GM12878 (cell line): ENCODE results near the gene NCDN. TPM values are rescaled to one million over a fixed set of nuclear protein-coding genes. Genes with fewer than 3 reads are reported as not detected.

Experiments used
- ATAC-seq: fragments of 200-7000 bp; cut with Tn5 transposase; 3 replicates; pipeline ENCODE4 v1.9.1; 2020; ENCODE audit warnings: mild to moderate bottlenecking, moderate library complexity
- BruUV-seq: library from RNA; stranded (reverse); fragments of 400-500 nt; replicated peaks from 2 replicates; lab custom pipeline; 2021; lab: Mats Ljungman, UMichigan
- CTCF ChIA-PET: fragments of 300-600 bp; sonication (Branson Sonifier 250); formaldehyde crosslinking; extraction: SDS; loops from one replicate; lab custom pipeline; 2021; ENCODE audit warnings: inconsistent platforms; lab: Yijun Ruan, JAX
- POLR2A ChIA-PET: fragments of 350-600 bp; formaldehyde crosslinking; extraction: SDS; loops from one replicate; lab custom pipeline; 2021; ENCODE audit warnings: inconsistent platforms; lab: Charles Lee
- RAD21 ChIA-PET: fragments of 300-600 bp; sonication (Branson Sonifier 250); formaldehyde crosslinking; loops from one replicate; lab custom pipeline; 2023; ENCODE audit warnings: antibody characterized with exemption; ENCODE audit not compliant: unreplicated experiment; lab: Charles Lee
- SMC1A ChIA-PET: fragments of 300-600 bp; sonication (Branson Sonifier 250); formaldehyde crosslinking; loops from one replicate; lab custom pipeline; 2023; ENCODE audit not compliant: unreplicated experiment, uncharacterized antibody; lab: Charles Lee
- DNase-seq: peaks from one replicate; pipeline ENCODE4 v3.0.0-alpha.2; 2011; ENCODE audit warnings: low read depth, low spot score
- FAIRE-seq: peaks from 3 replicates; lab custom pipeline; 2011; peaks lifted over from hg19 to GRCh38; lab: Jason Lieb, UNC
- H2AFZ ChIP-seq: 2 replicates; pipeline ENCODE4 v1.6.0; 2011; ENCODE audit warnings: low read depth, low read length, control low read depth; ENCODE audit not compliant: control insufficient read depth
- H3K27ac ChIP-seq: 2 replicates; pipeline ENCODE4 v1.5.1; 2011; ENCODE audit warnings: control low read depth; ENCODE audit not compliant: control insufficient read depth, insufficient read depth
- H3K27me3 ChIP-seq, 2 experiments: replicated peaks in 1 of 2; 2 replicates each; pipeline versions ENCODE4 v1.6.0 to v1.6.1; 2011; ENCODE audit warnings: low read length in 1 of 2; ENCODE audit not compliant: control insufficient read depth in 2 of 2, insufficient read depth in 2 of 2
- H3K36me3 ChIP-seq, 2 experiments: 2 replicates each; pipeline ENCODE4 v1.5.1; 2011; ENCODE audit warnings: low read length in 1 of 2; ENCODE audit not compliant: control insufficient read depth in 2 of 2, insufficient read depth in 2 of 2
- H3K4me1 ChIP-seq: 2 replicates; pipeline ENCODE4 v1.6.1; 2011; ENCODE audit warnings: mild to moderate bottlenecking, low read length, moderate library complexity, mixed read lengths; ENCODE audit not compliant: control insufficient read depth, insufficient read depth
- H3K4me2 ChIP-seq: 2 replicates; pipeline ENCODE4 v1.6.0; 2011; ENCODE audit warnings: control low read depth; ENCODE audit not compliant: control insufficient read depth, insufficient read depth
- H3K4me3 ChIP-seq: fragments of 200-600 bp; sonication (generic); 2 replicates; pipeline ENCODE4 v1.5.1; 2016
- H3K79me2 ChIP-seq: 2 replicates; pipeline ENCODE4 v1.6.0; 2011; ENCODE audit warnings: low read length; ENCODE audit not compliant: control insufficient read depth, insufficient read depth
- H3K9ac ChIP-seq: 2 replicates; pipeline ENCODE4 v1.8.0; 2011; ENCODE audit warnings: low read length, control low read depth, mixed read lengths; ENCODE audit not compliant: control insufficient read depth, insufficient read depth
- H3K9me3 ChIP-seq: replicated peaks from 3 replicates; pipeline ENCODE4 v1.5.1; 2011; ENCODE audit warnings: mild to moderate bottlenecking, low read length; ENCODE audit not compliant: control insufficient read depth, insufficient read depth
- H4K20me1 ChIP-seq: 2 replicates; pipeline ENCODE4 v1.6.0; 2011; ENCODE audit not compliant: control insufficient read depth, insufficient read depth
- BCLAF1 ChIP-seq: fragments of 450-650 bp; IDR thresholded peaks from 2 replicates; pipeline ENCODE4 v1.6.1; 2017; ENCODE audit warnings: antibody characterized with exemption, mild to moderate bottlenecking, moderate library complexity
- EED ChIP-seq: sonication (generic); IDR thresholded peaks from 2 replicates; pipeline ENCODE4 v1.6.1; 2016; ENCODE audit warnings: antibody characterized with exemption, low read depth
- KDM1A ChIP-seq: fragments of 200-600 bp; sonication (generic); IDR thresholded peaks from 2 replicates; pipeline ENCODE4 v1.6.1; 2016; ENCODE audit warnings: borderline replicate concordance
- MEF2A ChIP-seq: IDR thresholded peaks from 2 replicates; pipeline ENCODE4 v1.6.1; 2011; ENCODE audit warnings: low read depth, mild to moderate bottlenecking, low read length, moderate library complexity; ENCODE audit not compliant: insufficient read depth
- RELA ChIP-seq: fragments of 450-650 bp; IDR thresholded peaks from 2 replicates; pipeline ENCODE4 v1.8.0; 2014; ENCODE audit warnings: borderline replicate concordance; ENCODE audit not compliant: partially characterized antibody
- SMARCA5 ChIP-seq: fragments of 450-650 bp; IDR thresholded peaks from 2 replicates; pipeline ENCODE4 v1.6.1; 2017; ENCODE audit warnings: mild to moderate bottlenecking
- SUPT20H ChIP-seq: IDR thresholded peaks from 2 replicates; pipeline ENCODE4 v1.6.1; 2011; ENCODE audit warnings: low read depth, mild to moderate bottlenecking, low read length, moderate library complexity, borderline replicate concordance; ENCODE audit not compliant: control insufficient read depth
- ZBTB11 ChIP-seq: fragments of 450-650 bp; formaldehyde crosslinking; IDR thresholded peaks from 2 replicates; pipeline ENCODE4 v1.5.0; 2022; ENCODE audit warnings: mild to moderate bottlenecking, missing genetic modification characterization
- ZSCAN29 ChIP-seq: fragments of 450-650 bp; IDR thresholded peaks from 2 replicates; pipeline ENCODE4 v1.6.1; 2017; ENCODE audit warnings: mild to moderate bottlenecking, moderate library complexity
- WGBS: methylation state at CpG from one replicate; pipeline ENCODE4 v1.1.6; 2016; ENCODE audit warnings: low lambda C conversion rate; ENCODE audit not compliant: insufficient replicate concordance, insufficient coverage; ENCODE audit errors: missing lambda C conversion rate; 5-methylcytosine and 5-hydroxymethylcytosine counted together
- in situ Hi-C: fragments of 300-500 bp; cut with MboI; formaldehyde crosslinking; loops from 9 replicates; pipeline ENCODE4 v1.14.3; 2018; ENCODE audit warnings: mixed read lengths
- intact Hi-C: fragments of 100-400 bp; cut with micrococcal nuclease; formaldehyde crosslinking; loops from one replicate; pipeline ENCODE4 v1.14.2; 2022; ENCODE audit not compliant: unreplicated experiment
- polyA plus RNA-seq, 11 experiments: library from polyadenylated mRNA; depleted of rRNA in 4 of 11; unstranded in 6 of 11; stranded (reverse) in 5 of 11; fragments of >200 nt; fragmentation: Nextera tagmentation in 4 of 11; fragmentation: Illumina TruSeq in 1 of 11; extraction: Ambion mirVana in 4 of 11; extraction: Trizol in 1 of 11; gene quantifications; 1 replicate in 1 of 11; 2 replicates in 10 of 11; pipeline versions ENCODE4 v1.2.1 to v1.2.3, GENCODE V29; 2011 to 2016; ENCODE audit warnings: inconsistent platforms in 2 of 11, missing spikeins in 2 of 11, low read depth in 1 of 11
- total RNA-seq, 4 experiments: library from RNA; depleted of rRNA in 3 of 4; stranded (reverse); fragments of >200 nt in 3 of 4; fragmentation: Illumina TruSeq in 1 of 4; extraction: Trizol in 1 of 4; gene quantifications; 2 replicates each; pipeline versions ENCODE4 v1.2.1 to v1.2.3, GENCODE V29; 2013 to 2021

NCDN gene
- total and polyA plus RNA-seq, 10 of the 15 experiments (the other 5 are each of a cell fraction or from before 2014, with no cell fraction given): 1.8 to 25.5 (median 10.9) TPM

GRCh38 chr1:35598895-35599294 lies 41.3 kb downstream of the NCDN start:
- H4K20me1 ChIP-seq: no peaks in the 10 kb centered on the region
- ChIA-PET CTCF (no interaction called here), RAD21 (no interaction called here), POLR2A (interaction anchor here (0.6 kb wide), 1 partner anchor 144 kb away, joined by 4 read pairs; no protein-coding TSS in a partner anchor), SMC1A (no interaction called here)
- BruUV-seq: no TSS peak
- WGBS: 3% methylated on average over 2 of the region's 2 CpGs
- no peaks in the 10 kb centered on the region for H3K27me3 ChIP-seq
- H3K4me1 ChIP-seq: no peaks in the 10 kb centered on the region
- no peak overlapping the region for H3K4me2 ChIP-seq
- DNase-seq: no peak
- FAIRE-seq: no peak
- intact Hi-C loops (no loop called here), in situ Hi-C loops (no loop called here)
- H3K27ac ChIP-seq: no peak overlapping the region
- H3K9me3 ChIP-seq: no peaks in the 10 kb centered on the region
- H2AFZ ChIP-seq: no peak overlapping the region
- no peaks in the 10 kb centered on the region for H3K79me2 ChIP-seq
- H3K9ac ChIP-seq: no peak overlapping the region
- peaks cover 9 to 26% of the 10 kb centered on the region in 2 experiments; a peak in 3 of 4 replicates for H3K36me3 ChIP-seq
- no peak overlapping the region for H3K4me3 ChIP-seq
- ATAC-seq: no peak
- TF ChIP-seq EED: no peak

GRCh38 chr1:35599411-35599810 lies 41.8 kb downstream of the NCDN start:
- Histone ChIP-seq H4K20me1 (no peaks in the 10 kb centered on the region), H3K4me2 (no peak overlapping the region), H2AFZ (no peak overlapping the region), H3K4me3 (no peak overlapping the region), H3K4me1 (no peaks in the 10 kb centered on the region), H3K9me3 (no peaks in the 10 kb centered on the region), H3K9ac (no peak overlapping the region), H3K27ac (no peak overlapping the region), H3K36me3 (peaks cover 9 to 28% of the 10 kb centered on the region in 2 experiments; a peak in 3 of 4 replicates), H3K79me2 (no peaks in the 10 kb centered on the region), H3K27me3 (no peaks in the 10 kb centered on the region)
- intact Hi-C loops: no loop called here
- ChIA-PET CTCF (interaction anchor here (0.8 kb wide), 1 partner anchor 116 kb away, joined by 4 read pairs; no protein-coding TSS in a partner anchor), POLR2A (interaction anchor here (0.6 kb wide), 1 partner anchor 144 kb away, joined by 4 read pairs; no protein-coding TSS in a partner anchor), SMC1A (interaction anchor here (1.0 kb wide), 1 partner anchor 117 kb away, joined by 3 read pairs; no protein-coding TSS in a partner anchor), RAD21 (interaction anchor here (1.3 kb wide), 1 partner anchor 116 kb away, joined by 3 read pairs; no protein-coding TSS in a partner anchor)
- ATAC-seq (no peak), FAIRE-seq (no peak), DNase-seq (no peak)
- BruUV-seq: no TSS peak
- in situ Hi-C loops: no loop called here
- no peak for TF ChIP-seq ZBTB11 (CRISPR knock-in tag)
- TF ChIP-seq SMARCA5: no peak
- no peak for TF ChIP-seq MEF2A
- TF ChIP-seq SUPT20H: no peak
- TF ChIP-seq BCLAF1: no peak
- TF ChIP-seq RELA: no peak
- TF ChIP-seq ZSCAN29: no peak
- no peak for TF ChIP-seq KDM1A
- WGBS: 92% methylated on average over 3 of the region's 3 CpGs
